Common myeloid progenitor, CD34-positive (primary cell): Measurements from ENCODE around the gene LAIR2.
"Not testable (repeated sequence)": the region's sequence is repeated elsewhere in the genome, so short reads cannot be mapped to it uniquely, and the experiment has no call there.

Experiments used
- CTCF ChIA-PET: fragments of 350-600 bp; sonication (Branson Sonifier 250); formaldehyde crosslinking; loops from one replicate; lab custom pipeline; 2021; ENCODE audit warnings: antibody characterized with exemption; lab: Charles Lee
- POLR2A ChIA-PET: fragments of 350-600 bp; sonication (Branson Sonifier 250); formaldehyde crosslinking; loops from one replicate; lab custom pipeline; 2021; ENCODE audit warnings: antibody characterized with exemption; lab: Charles Lee
- DNase-seq, 3 donors: peaks; one replicate each; pipeline versions ENCODE4 v3.0.0 to v3.0.0-alpha.2; 2013
- H3K27ac ChIP-seq, 2 experiments: 1 replicate in 1 of 2; 2 replicates in 1 of 2; pipeline ENCODE4 v1.7.0; 2013; ENCODE audit warnings: inconsistent platforms in 2 of 2, low read length in 2 of 2, mild to moderate bottlenecking in 2 of 2, low read depth in 1 of 2, moderate library complexity in 1 of 2; ENCODE audit not compliant: severe bottlenecking in 2 of 2, insufficient read depth in 1 of 2, poor library complexity in 1 of 2
- H3K27me3 ChIP-seq, 5 experiments: replicated peaks in 2 of 5; 1 replicate in 3 of 5; 2 replicates in 2 of 5; pipeline versions ENCODE4 v1.6.1 to v1.7.0; 2013; ENCODE audit warnings: low read length in 4 of 5, mild to moderate bottlenecking in 2 of 5, moderate library complexity in 2 of 5, inconsistent platforms in 1 of 5; ENCODE audit not compliant: insufficient read depth in 5 of 5, control insufficient read depth in 4 of 5
- H3K36me3 ChIP-seq, 4 experiments: 1 replicate in 2 of 4; 2 replicates in 2 of 4; pipeline versions ENCODE4 v1.6.1 to v1.7.0; 2013; ENCODE audit warnings: low read length in 3 of 4, control low read depth in 1 of 4, mild to moderate bottlenecking in 1 of 4; ENCODE audit not compliant: control insufficient read depth in 4 of 4, insufficient read depth in 4 of 4
- H3K4me1 ChIP-seq, 4 experiments: 1 replicate in 3 of 4; 2 replicates in 1 of 4; pipeline versions ENCODE4 v1.6.1 to v1.7.1; 2013; ENCODE audit warnings: low read length in 3 of 4, mild to moderate bottlenecking in 3 of 4, control low read depth in 1 of 4, inconsistent platforms in 1 of 4, moderate library complexity in 1 of 4; ENCODE audit not compliant: control insufficient read depth in 4 of 4, insufficient read depth in 4 of 4; ENCODE audit errors: control extremely low read depth in 1 of 4
- H3K4me3 ChIP-seq, 7 experiments: 1 replicate in 4 of 7; 2 replicates in 3 of 7; pipeline versions ENCODE4 v1.5.1 to v1.7.0; 2013; ENCODE audit warnings: mild to moderate bottlenecking in 7 of 7, low read length in 6 of 7, moderate library complexity in 6 of 7, inconsistent platforms in 2 of 7, low read depth in 2 of 7, control low read depth in 1 of 7; ENCODE audit not compliant: insufficient read depth in 4 of 7, control insufficient read depth in 1 of 7; ENCODE audit errors: extremely low read depth in 1 of 7
- H3K9me3 ChIP-seq, 5 experiments: 1 replicate in 4 of 5; 2 replicates in 1 of 5; pipeline versions ENCODE4 v1.6.1 to v1.7.1; 2013; ENCODE audit warnings: low read length in 4 of 5, mild to moderate bottlenecking in 2 of 5, inconsistent platforms in 1 of 5, low read depth in 1 of 5, moderate library complexity in 1 of 5; ENCODE audit not compliant: control insufficient read depth in 4 of 5, insufficient read depth in 2 of 5; ENCODE audit errors: control extremely low read depth in 1 of 5
- WGBS: methylation state at CpG from one replicate; pipeline ENCODE4 v1.1.5; 2013; ENCODE audit not compliant: insufficient coverage; 5-methylcytosine and 5-hydroxymethylcytosine counted together

Gene LAIR2

GRCh38 chr19:54493056-54493455 lies 9.6 kb upstream of the LAIR2 start:
- WGBS: 100% methylated on average over 4 of the region's 5 CpGs
- DNase-seq, H3K4me3 ChIP-seq, H3K27ac ChIP-seq, H3K36me3 ChIP-seq, H3K9me3 ChIP-seq, POLR2A ChIA-PET, H3K4me1 ChIP-seq: not testable (repeated sequence)
- CTCF ChIA-PET: interaction anchor here (1.1 to 1.8 kb wide), 2 partner anchors 8 to 15 kb away, joined by 4 read pairs; no protein-coding TSS in a partner anchor
- H3K27me3 ChIP-seq: peaks cover 0 to 24% (median 12%) of the 10 kb centered on the region in 5 experiments

DNA sequence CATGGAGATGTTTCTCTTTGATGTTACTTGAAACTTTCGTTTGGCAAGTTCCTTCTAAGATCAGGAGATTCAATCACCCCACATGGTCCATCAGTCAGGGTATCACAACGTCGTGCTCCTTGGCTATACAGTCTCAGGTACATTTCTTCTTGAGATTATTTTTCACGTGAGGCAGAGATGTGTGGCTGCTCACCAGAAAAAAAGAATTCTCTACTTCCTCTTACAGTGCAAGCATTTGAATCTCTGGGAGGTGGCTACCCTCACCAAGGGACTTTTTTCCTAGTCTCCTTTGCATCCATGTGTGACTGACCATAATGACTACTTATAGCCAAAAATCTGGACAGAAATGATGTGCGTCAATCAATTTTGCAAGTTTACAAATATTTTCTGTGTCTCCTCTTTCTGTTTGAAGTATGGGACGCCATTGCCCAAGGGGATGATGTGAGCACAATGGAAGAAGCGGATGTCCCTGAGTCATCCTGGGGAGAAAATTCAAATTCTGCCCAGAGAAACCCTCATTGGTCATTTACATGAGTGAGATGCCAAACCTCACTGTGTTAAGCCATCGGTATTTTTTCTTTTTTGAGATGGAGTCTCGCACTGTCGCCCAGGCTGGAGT lies 8.6 kb upstream of the LAIR2 start:
- 76% methylated on average over 10 of the region's 10 CpGs for WGBS
- H3K4me3 ChIP-seq: no peak overlapping the region
- CTCF ChIA-PET: interaction anchor here (1.1 to 1.8 kb wide), 2 partner anchors 9 to 16 kb away, joined by 4 read pairs; no protein-coding TSS in a partner anchor
- no peak overlapping the region for H3K27ac ChIP-seq
- no peak for DNase-seq
- H3K36me3 ChIP-seq: no peaks in the 10 kb centered on the region
- H3K4me1 ChIP-seq: no peaks in the 10 kb centered on the region
- H3K27me3 ChIP-seq: peaks cover 0 to 25% (median 12%) of the 10 kb centered on the region in 5 experiments
- POLR2A ChIA-PET: no interaction called here
- no peaks in the 10 kb centered on the region for H3K9me3 ChIP-seq

- not testable (repeated sequence) for DNase-seq, H3K27ac ChIP-seq, H3K36me3 ChIP-seq, H3K9me3 ChIP-seq, H3K4me1 ChIP-seq, H3K4me3 ChIP-seq
- WGBS: 67% methylated on average over 2 of the region's 5 CpGs
- POLR2A ChIA-PET: interaction anchor here (0.6 kb wide), 2 partner anchors 157 to 554 kb away, joined by 3 read pairs; no protein-coding TSS in a partner anchor
- CTCF ChIA-PET: interaction anchor here (1.0 to 1.3 kb wide), 2 partner anchors 30 to 179 kb away, joined by 3 read pairs; no protein-coding TSS in a partner anchor
- H3K27me3 ChIP-seq: peaks cover 0 to 17% (median 7%) of the 10 kb centered on the region in 5 experiments
Measured at GRCh38 chr19:54495284-54495683, 7.3 kb upstream of the LAIR2 start.

- POLR2A ChIA-PET, H3K36me3 ChIP-seq, CTCF ChIA-PET, H3K27ac ChIP-seq, H3K4me1 ChIP-seq, H3K9me3 ChIP-seq: not testable (repeated sequence)
- Histone ChIP-seq H3K27me3 (peaks cover 0 to 13% (median 6%) of the 10 kb centered on the region in 5 experiments), H3K4me3 (peak overlapping the region in 3 of 7 experiments; percentile 43 to 69 (median 48))
- 70% methylated on average over 2 of the region's 15 CpGs for WGBS
- DNase-seq: peak in 2 of 3 donors; percentile 33 to 58
Measured at GRCh38 chr19:54497747-54498450, 4.7 kb upstream of the LAIR2 start.

DNA sequence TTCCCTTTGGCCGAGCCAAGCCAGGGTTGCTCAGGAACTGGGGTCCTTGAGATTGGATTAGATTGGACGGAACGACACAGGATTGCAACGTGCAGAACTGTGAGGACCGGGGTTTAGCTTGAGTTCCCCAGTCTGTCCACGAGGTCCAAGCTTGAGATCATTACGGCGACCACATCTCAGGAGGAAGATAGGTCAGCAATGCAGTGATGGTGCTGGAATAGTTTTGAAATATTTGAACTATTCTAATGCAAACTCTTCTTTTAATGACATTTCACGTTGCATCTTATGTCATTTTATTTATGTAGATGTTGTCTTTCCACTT lies 4.2 kb upstream of the LAIR2 start:
- POLR2A ChIA-PET, H3K36me3 ChIP-seq, H3K4me1 ChIP-seq, H3K27ac ChIP-seq, DNase-seq, H3K9me3 ChIP-seq, CTCF ChIA-PET: not testable (repeated sequence)
- peak overlapping the region in 3 of 7 experiments; percentile 43 to 69 (median 48) for H3K4me3 ChIP-seq
- 72% methylated on average over 3 of the region's 9 CpGs for WGBS
- peaks cover 0 to 13% (median 6%) of the 10 kb centered on the region in 5 experiments for H3K27me3 ChIP-seq

DNA sequence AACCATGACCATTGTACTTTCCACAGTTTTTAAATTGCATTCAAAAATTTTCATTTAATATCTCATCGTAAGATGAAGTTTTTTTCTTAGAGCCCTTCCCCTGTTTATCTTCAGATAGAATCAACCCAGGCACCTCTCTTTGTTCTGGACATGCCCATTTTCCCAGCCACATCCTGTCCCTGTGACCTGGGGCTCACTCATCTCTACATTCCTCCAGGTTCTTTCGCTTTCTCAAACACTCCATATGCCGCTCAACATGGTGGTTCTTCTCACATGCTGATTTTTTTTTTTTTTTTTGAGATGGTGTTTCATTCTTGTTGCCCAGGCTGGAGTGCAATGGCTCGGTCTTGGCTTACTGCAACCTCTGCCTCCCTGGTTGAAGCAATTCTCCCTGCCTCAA lies 2.9 kb downstream of the LAIR2 start:
- H3K4me3 ChIP-seq, H3K4me1 ChIP-seq, DNase-seq, H3K27ac ChIP-seq, POLR2A ChIA-PET, H3K36me3 ChIP-seq, H3K9me3 ChIP-seq, CTCF ChIA-PET: not testable (repeated sequence)
- peaks cover 0 to 18% (median 0%) of the 10 kb centered on the region in 5 experiments for H3K27me3 ChIP-seq
- 70% methylated on average over 1 of the region's 4 CpGs for WGBS

- CTCF ChIA-PET: no interaction called here
- no peak overlapping the region for H3K4me3 ChIP-seq
Measured at GRCh38 chr19:54506079-54506478, 3.4 kb downstream of the LAIR2 start.

More at GRCh38 chr19:54506079-54506478, 3.4 kb downstream of the LAIR2 start:
- POLR2A ChIA-PET: no interaction called here
- no peaks in the 10 kb centered on the region for H3K9me3 ChIP-seq
- H3K27ac ChIP-seq: no peak overlapping the region
- H3K4me1 ChIP-seq: peaks cover 0 to 7% (median 1%) of the 10 kb centered on the region in 4 experiments
- H3K36me3 ChIP-seq: no peaks in the 10 kb centered on the region
- H3K27me3 ChIP-seq: peaks cover 0 to 15% (median 0%) of the 10 kb centered on the region in 5 experiments
- no peak for DNase-seq
- 75% methylated on average over 4 of the region's 10 CpGs for WGBS
